Measurements from ENCODE around the gene SST. TPM values are rescaled to one million over a fixed set of nuclear protein-coding genes. Genes with fewer than 3 reads are reported as not detected.

SST gene
- total RNA-seq, 2 donors from 2014 or later: 27.8 to 29.4 TPM

GRCh38 chr3:187641320-187642016 is 28.7 kb downstream of the SST start:
- no peak for ATAC-seq
- no peak for DNase-seq
- intact Hi-C loops (cut with DNase I, micrococcal nuclease): no loop called here

- DNase-seq (no peak), ATAC-seq (no peak)
- intact Hi-C loops (cut with DNase I, micrococcal nuclease): no loop called here
Measured at GRCh38 chr3:187640569-187641059, 29.6 kb downstream of the SST start.

GRCh38 chr3:187639927-187640568 is 30.1 kb downstream of the SST start:
- no peak for DNase-seq
- ATAC-seq: no peak
- intact Hi-C loops (cut with DNase I, micrococcal nuclease): no loop called here

- ATAC-seq (no peak), DNase-seq (no peak)
- intact Hi-C loops (cut with DNase I, micrococcal nuclease): no loop called here
Measured at GRCh38 chr3:187636528-187636927, 33.7 kb downstream of the SST start.

- DNase-seq (no peak), ATAC-seq (no peak)
- intact Hi-C loops (cut with DNase I, micrococcal nuclease): no loop called here
Measured at GRCh38 chr3:187630404-187630803, 39.8 kb downstream of the SST start.

GRCh38 chr3:187629711-187630110 is 40.5 kb downstream of the SST start:
- intact Hi-C loops (cut with DNase I, micrococcal nuclease): no loop called here
- no peak for ATAC-seq
- DNase-seq: no peak

- intact Hi-C loops (cut with DNase I, micrococcal nuclease): no loop called here
- no peak for DNase-seq
- no peak for ATAC-seq
Measured at GRCh38 chr3:187628169-187628568, 42.0 kb downstream of the SST start.

- intact Hi-C loops (cut with DNase I, micrococcal nuclease): no loop called here
- ATAC-seq: no peak
- DNase-seq: no peak
Measured at GRCh38 chr3:187626581-187626980, 43.6 kb downstream of the SST start.

GRCh38 chr3:187624588-187624987 is 45.6 kb downstream of the SST start:
- intact Hi-C loops (cut with DNase I, micrococcal nuclease): no loop called here
- ATAC-seq (no peak), DNase-seq (no peak)

GRCh38 chr3:187623285-187623814 is 46.8 kb downstream of the SST start:
- intact Hi-C loops (cut with DNase I, micrococcal nuclease): no loop called here
- no peak for ATAC-seq

GRCh38 chr3:187621881-187622280 is 48.3 kb downstream of the SST start:
- ATAC-seq: no peak
- no peak for DNase-seq
- intact Hi-C loops (cut with DNase I, micrococcal nuclease): no loop called here

More at GRCh38 chr3:187623285-187623814, 46.8 kb downstream of the SST start:
- DNase-seq: no peak

GRCh38 chr3:187619461-187619860 is 50.7 kb downstream of the SST start:
- intact Hi-C loops (cut with DNase I, micrococcal nuclease): no loop called here
- no peak for ATAC-seq
- no peak for DNase-seq

Other genes starting within 250 kb of the SST start
- not detected for gene RTP2, start 32.2 kb upstream of the SST start, total RNA-seq
- 10 to 100 TPM; 12.6 to 16.5 TPM for gene BCL6, start 75.1 kb upstream of the SST start, total RNA-seq

Data from left colon (tissue), 2 donors.